ENCODE measurements around the gene RBM41.

Gene RBM41

GRCh38 chrX:107014936-107015335 lies 103.7 kb downstream of the RBM41 start:
- H3K9me2 ChIP-seq (replicated peaks; ENCODE audit: insufficient read depth, low read length): no peaks in the 10 kb centered on the region
- TF ChIP-seq CTCF (IDR thresholded peaks at IDR 0.05; ENCODE audit: low read length) (no peak), EZH2 (optimal IDR thresholded peaks at IDR 0.05; ENCODE audit: low read depth, low read length) (no peak), EZH2phosphoT487 (IDR thresholded peaks at IDR 0.05; ENCODE audit: low read length) (no peak)
- no peak overlapping the region for H3K27ac ChIP-seq (ENCODE audit: low read length)
- no peaks in the 10 kb centered on the region for H3K4me1 ChIP-seq (ENCODE audit: low read length)
- H3K36me3 ChIP-seq (replicated peaks; ENCODE audit: insufficient read depth, low read length): no peaks in the 10 kb centered on the region
- no peaks in the 10 kb centered on the region for H3K9me3 ChIP-seq (replicated peaks; ENCODE audit: insufficient read depth, low read length)
- no peaks in the 10 kb centered on the region for H3K27me3 ChIP-seq (replicated peaks; ENCODE audit: insufficient read depth, low read length)
- no peaks in the 10 kb centered on the region for H3K79me2 ChIP-seq (ENCODE audit: low read length)
- no peak overlapping the region for H3K4me2 ChIP-seq (ENCODE audit: low read depth, low read length)
- no peak overlapping the region for H3K9ac ChIP-seq (ENCODE audit: low read length)
- H3K4me3 ChIP-seq (ENCODE audit: low read length): no peak overlapping the region
- no peak overlapping the region for H2AFZ ChIP-seq (ENCODE audit: low read length)
- no peak for DNase-seq
- no peaks in the 10 kb centered on the region for H3F3A ChIP-seq (ENCODE audit: insufficient read depth, low read length)
- no peaks in the 10 kb centered on the region for H4K20me1 ChIP-seq (ENCODE audit: insufficient read depth, low read length)

Data from MM.1S (cell line).